CD14-positive monocyte (primary cell): Measurements from ENCODE around the gene RELL2. TPM values are rescaled to one million over a fixed set of nuclear protein-coding genes. Genes with fewer than 3 reads are reported as not detected.

Source experiments
- DNase-seq, 3 donors: peaks; one replicate each; pipeline ENCODE4 v3.0.0-alpha.2; 2011 to 2022
- H2AFZ ChIP-seq: 2 replicates; pipeline ENCODE4 v1.6.0; 2012; ENCODE audit warnings: mild to moderate bottlenecking, low read depth, low read length, inconsistent platforms; ENCODE audit not compliant: insufficient read depth, poor library complexity, severe bottlenecking
- H3K27ac ChIP-seq, 2 donors: 1 replicate in 1 of 2; 2 replicates in 1 of 2; pipeline ENCODE4 v1.5.1; 2012 to 2013; ENCODE audit warnings: low read length in 2 of 2, control low read depth in 1 of 2, inconsistent platforms in 1 of 2, low read depth in 1 of 2, mild to moderate bottlenecking in 1 of 2
- H3K27me3 ChIP-seq, 2 donors: one replicate each; pipeline versions ENCODE4 v1.6.0 to v1.6.1; 2011 to 2013; ENCODE audit warnings: low read length in 2 of 2; ENCODE audit not compliant: control insufficient read depth in 2 of 2, insufficient read depth in 2 of 2
- H3K36me3 ChIP-seq, 2 donors: replicated peaks in 1 of 2; 1 replicate in 1 of 2; 2 replicates in 1 of 2; pipeline versions ENCODE4 v1.5.1 to v1.6.1; 2012 to 2013; ENCODE audit warnings: low read length in 2 of 2, control low read depth in 1 of 2, inconsistent platforms in 1 of 2, mild to moderate bottlenecking in 1 of 2; ENCODE audit not compliant: insufficient read depth in 2 of 2, control insufficient read depth in 1 of 2
- H3K4me1 ChIP-seq, 2 donors: 1 replicate in 1 of 2; 2 replicates in 1 of 2; pipeline versions ENCODE4 v1.5.1 to v1.6.1; 2012 to 2013; ENCODE audit warnings: low read length in 2 of 2, control low read depth in 1 of 2, inconsistent platforms in 1 of 2, mild to moderate bottlenecking in 1 of 2, moderate library complexity in 1 of 2; ENCODE audit not compliant: insufficient read depth in 2 of 2, control insufficient read depth in 1 of 2
- H3K4me2 ChIP-seq: replicated peaks from 2 replicates; pipeline ENCODE3; 2012; ENCODE audit warnings: low read length, moderate library complexity, mild to moderate bottlenecking; ENCODE audit not compliant: poor library complexity, severe bottlenecking; ENCODE audit errors: extremely low read depth
- H3K4me3 ChIP-seq, 3 experiments: fragments of 200-600 bp in 1 of 3; sonication (generic) in 1 of 3; replicated peaks in 1 of 3; 1 replicate in 2 of 3; 2 replicates in 1 of 3; pipeline ENCODE4 v1.5.1; 2011 to 2013; ENCODE audit warnings: low read length in 3 of 3, mild to moderate bottlenecking in 3 of 3, control low read depth in 2 of 3, low read depth in 2 of 3, inconsistent platforms in 1 of 3, moderate library complexity in 1 of 3
- H3K79me2 ChIP-seq: 2 replicates; pipeline ENCODE4 v1.6.0; 2012; ENCODE audit warnings: mild to moderate bottlenecking, control low read depth, inconsistent platforms, low read length, moderate library complexity; ENCODE audit not compliant: insufficient read depth
- H3K9ac ChIP-seq: 2 replicates; pipeline ENCODE4 v1.6.0; 2017; ENCODE audit warnings: low read length, mild to moderate bottlenecking; ENCODE audit not compliant: insufficient read depth, poor library complexity, severe bottlenecking
- H3K9me3 ChIP-seq, 2 donors: replicated peaks in 1 of 2; 1 replicate in 1 of 2; 2 replicates in 1 of 2; pipeline versions ENCODE4 v1.5.1 to v1.6.1; 2012 to 2013; ENCODE audit warnings: low read length in 2 of 2, control low read depth in 1 of 2; ENCODE audit not compliant: control insufficient read depth in 1 of 2, insufficient read depth in 1 of 2
- H4K20me1 ChIP-seq: 2 replicates; pipeline ENCODE4 v1.6.0; 2012; ENCODE audit warnings: mild to moderate bottlenecking, low read length, control low read depth, moderate library complexity; ENCODE audit not compliant: insufficient read depth
- H3K27ac Mint-ChIP-seq, 7 donors: one replicate each; pipeline ENCODE4 v1.8.0; 2020; ENCODE audit warnings: mild to moderate bottlenecking in 7 of 7, mixed read lengths in 7 of 7, moderate library complexity in 6 of 7, inconsistent platforms in 2 of 7
- H3K27me3 Mint-ChIP-seq, 3 donors: one replicate each; pipeline ENCODE4 v1.8.0; 2021 to 2022; ENCODE audit warnings: low read depth in 3 of 3, mild to moderate bottlenecking in 3 of 3, mixed read lengths in 3 of 3, moderate library complexity in 3 of 3, inconsistent platforms in 1 of 3
- H3K36me3 Mint-ChIP-seq, 2 donors: one replicate each; pipeline ENCODE4 v1.8.0; 2020; ENCODE audit warnings: mixed read lengths in 2 of 2, inconsistent platforms in 1 of 2, mild to moderate bottlenecking in 1 of 2
- H3K4me1 Mint-ChIP-seq: one replicate; pipeline ENCODE4 v1.8.0; 2020; ENCODE audit warnings: mild to moderate bottlenecking, mixed read lengths
- H3K4me3 Mint-ChIP-seq, 2 donors: one replicate each; pipeline ENCODE4 v1.8.0; 2020; ENCODE audit warnings: mild to moderate bottlenecking in 2 of 2, mixed read lengths in 2 of 2, moderate library complexity in 1 of 2
- H3K9me3 Mint-ChIP-seq, 7 donors: one replicate each; pipeline ENCODE4 v1.8.0; 2020 to 2022; ENCODE audit warnings: mixed read lengths in 7 of 7, mild to moderate bottlenecking in 6 of 7, moderate library complexity in 6 of 7, inconsistent platforms in 2 of 7
- CTCF ChIP-seq: fragments of 200-600 bp; IDR thresholded peaks from one replicate; pipeline ENCODE4 v1.8.0; 2022; ENCODE audit warnings: antibody characterized with exemption, mild to moderate bottlenecking
- WGBS: methylation state at CpG from one replicate; pipeline ENCODE4 v1.1.5; 2013; ENCODE audit warnings: missing lambda C conversion rate; ENCODE audit not compliant: insufficient coverage; 5-methylcytosine and 5-hydroxymethylcytosine counted together
- intact Hi-C, 2 donors: fragments of 100-400 bp; cut with micrococcal nuclease; formaldehyde crosslinking; loops; one replicate each; pipeline versions ENCODE4 v1.15.0 to v1.15.1; 2023
- polyA plus RNA-seq, 3 donors: library from polyadenylated mRNA; depleted of rRNA in 1 of 3; unstranded in 2 of 3; stranded (reverse) in 1 of 3; fragments of 300-500 nt in 2 of 3; fragments of >200 nt in 1 of 3; fragmentation: Illumina TruSeq in 2 of 3; gene quantifications; 1 replicate in 2 of 3; 2 replicates in 1 of 3; pipeline ENCODE4 v1.2.3, GENCODE V29; 2012 to 2021

The RELL2 gene
- polyA plus RNA-seq, 3 donors: 1.0 to 17.3 (median 1.3) TPM

- H3K27ac Mint-ChIP-seq: peak overlapping the region in 1 of 7 donors; percentile 28
- H3K4me3 Mint-ChIP-seq: no peak overlapping the region
- no peaks in the 10 kb centered on the region for H3K79me2 ChIP-seq
- H3K4me1 ChIP-seq: peaks cover 5 to 6% of the 10 kb centered on the region in 2 donors
- peak; percentile 77 to 85 (median 82) for DNase-seq
- H3K4me2 ChIP-seq: no peak overlapping the region
- no peak overlapping the region for H2AFZ ChIP-seq
- peaks cover 0 to 2% (median 1%) of the 10 kb centered on the region in 3 donors for H3K27me3 Mint-ChIP-seq
- H3K27ac ChIP-seq: no peak overlapping the region
- H3K9me3 ChIP-seq: no peaks in the 10 kb centered on the region
- intact Hi-C loops: loop anchor here (5.0 to 10.0 kb wide), 2 partner anchors 150 to 162 kb away; no protein-coding TSS in a partner anchor
- H3K9ac ChIP-seq: no peak overlapping the region
- 44% methylated on average over 8 of the region's 13 CpGs for WGBS
- H3K4me3 ChIP-seq: no peak overlapping the region
- peak; percentile 88 for TF ChIP-seq CTCF
- peaks cover 46 to 58% of the 10 kb centered on the region in 2 donors for H3K36me3 ChIP-seq
- H3K4me1 Mint-ChIP-seq: peaks cover 4% of the 10 kb centered on the region
- H3K9me3 Mint-ChIP-seq: peaks cover 0 to 3% (median 0%) of the 10 kb centered on the region in 7 donors
- H4K20me1 ChIP-seq: peaks cover 6% of the 10 kb centered on the region
- H3K27me3 ChIP-seq: no peaks in the 10 kb centered on the region
- peaks cover 50 to 52% of the 10 kb centered on the region in 2 donors for H3K36me3 Mint-ChIP-seq
These were observed 28.1 kb downstream of the RELL2 start for GRCh38 chr5:141664733-141665461.

GRCh38 chr5:141665995-141666940 is 29.5 kb downstream of the RELL2 start:
- H3K27me3 Mint-ChIP-seq: peaks cover 0 to 2% (median 1%) of the 10 kb centered on the region in 3 donors
- Histone ChIP-seq H3K4me1 (peaks cover 5 to 6% of the 10 kb centered on the region in 2 donors), H3K4me2 (no peak overlapping the region), H3K36me3 (peaks cover 57 to 68% of the 10 kb centered on the region in 2 donors), H3K27ac (no peak overlapping the region), H3K79me2 (no peaks in the 10 kb centered on the region), H3K4me3 (no peak overlapping the region), H4K20me1 (peaks cover 6% of the 10 kb centered on the region), H3K27me3 (no peaks in the 10 kb centered on the region), H3K9me3 (no peaks in the 10 kb centered on the region), H2AFZ (no peak overlapping the region), H3K9ac (no peak overlapping the region)
- 91% methylated on average over 14 of the region's 18 CpGs for WGBS
- peaks cover 0 to 1% (median 0%) of the 10 kb centered on the region in 7 donors for H3K9me3 Mint-ChIP-seq
- intact Hi-C loops: loop anchor here (5.0 to 10.0 kb wide), 2 partner anchors 149 to 161 kb away; no protein-coding TSS in a partner anchor
- TF ChIP-seq CTCF: no peak
- H3K27ac Mint-ChIP-seq: no peak overlapping the region
- DNase-seq: no peak
- no peak overlapping the region for H3K4me3 Mint-ChIP-seq
- H3K36me3 Mint-ChIP-seq: peaks cover 55% of the 10 kb centered on the region in 2 donors
- H3K4me1 Mint-ChIP-seq: peaks cover 4% of the 10 kb centered on the region
